GM18505 (cell line): ENCODE data around the gene PITX1.

ENCODE experiments used
- ATAC-seq: cut with Tn5 transposase; IDR thresholded peaks from one replicate; pipeline ENCODE4 v1.9.1; 2021; ENCODE audit not compliant: unreplicated experiment
- POLR2A ChIP-seq: IDR thresholded peaks from 4 replicates; pipeline ENCODE4 v1.6.1; 2011; ENCODE audit warnings: borderline replicate concordance; ENCODE audit not compliant: insufficient read depth, insufficient read length; ENCODE audit errors: extremely low read depth

Gene PITX1

GRCh38 chr5:135034236-135034962, 371 bp upstream of the PITX1 start:
- TF ChIP-seq POLR2A: no peak
- ATAC-seq: no peak

DNA sequence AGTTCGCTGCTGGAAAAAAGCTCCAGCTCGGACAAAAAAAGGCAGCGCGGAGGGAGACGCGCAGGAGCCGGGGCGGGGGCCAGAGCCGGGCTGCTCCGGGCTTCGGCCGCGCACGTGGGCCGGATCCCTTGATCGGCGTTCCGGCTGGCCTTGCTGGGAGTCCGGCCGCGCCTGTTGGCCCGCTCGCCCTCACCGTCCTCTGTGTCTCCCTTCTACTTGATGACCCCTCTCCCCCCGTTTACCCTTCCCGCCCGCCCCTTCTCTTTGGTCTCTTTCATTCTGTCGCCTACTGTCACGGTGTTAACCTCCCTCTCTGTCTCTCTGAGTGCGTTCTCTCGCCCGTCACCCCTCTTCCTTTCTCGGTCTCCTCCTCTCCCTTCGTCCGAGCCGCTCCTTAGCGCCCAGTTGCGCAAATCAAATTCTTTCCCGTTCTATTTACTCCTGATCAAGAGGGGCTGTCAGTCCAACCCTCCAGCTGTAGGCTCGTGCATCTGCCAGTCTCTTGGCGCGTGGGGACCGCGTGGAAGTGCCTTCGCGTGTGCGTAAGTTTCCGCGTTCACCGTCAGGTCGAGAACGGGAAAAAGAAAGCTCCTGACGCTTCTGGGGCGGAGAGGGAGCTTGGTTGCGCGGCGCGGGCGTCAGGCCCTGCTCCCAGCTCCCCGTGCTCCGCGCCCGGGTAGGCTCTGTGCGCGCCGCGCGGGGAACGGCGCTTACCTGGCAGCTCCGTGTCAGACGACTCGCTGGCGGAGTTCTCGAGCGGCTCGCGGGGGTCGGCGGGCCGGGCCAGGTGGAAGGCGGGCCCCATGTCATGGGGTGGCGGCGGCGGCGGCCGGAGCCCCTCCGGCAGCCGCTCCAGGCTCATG, 798 bp downstream of the PITX1 start:
- TF ChIP-seq POLR2A: no peak
- ATAC-seq: no peak

- ATAC-seq: no peak
These were observed 1.4 kb downstream of the PITX1 start for GRCh38 chr5:135032695-135032998.

GRCh38 chr5:135031813-135032694, 2.0 kb downstream of the PITX1 start:
- ATAC-seq: no peak
- TF ChIP-seq POLR2A: no peak

More at GRCh38 chr5:135032695-135032998, 1.4 kb downstream of the PITX1 start:
- no peak for TF ChIP-seq POLR2A

- no peak for TF ChIP-seq POLR2A
- no peak for ATAC-seq
These were observed 2.8 kb downstream of the PITX1 start for GRCh38 chr5:135030956-135031812.

- ATAC-seq: no peak
These were observed 3.7 kb downstream of the PITX1 start for GRCh38 chr5:135030123-135030955.

DNA sequence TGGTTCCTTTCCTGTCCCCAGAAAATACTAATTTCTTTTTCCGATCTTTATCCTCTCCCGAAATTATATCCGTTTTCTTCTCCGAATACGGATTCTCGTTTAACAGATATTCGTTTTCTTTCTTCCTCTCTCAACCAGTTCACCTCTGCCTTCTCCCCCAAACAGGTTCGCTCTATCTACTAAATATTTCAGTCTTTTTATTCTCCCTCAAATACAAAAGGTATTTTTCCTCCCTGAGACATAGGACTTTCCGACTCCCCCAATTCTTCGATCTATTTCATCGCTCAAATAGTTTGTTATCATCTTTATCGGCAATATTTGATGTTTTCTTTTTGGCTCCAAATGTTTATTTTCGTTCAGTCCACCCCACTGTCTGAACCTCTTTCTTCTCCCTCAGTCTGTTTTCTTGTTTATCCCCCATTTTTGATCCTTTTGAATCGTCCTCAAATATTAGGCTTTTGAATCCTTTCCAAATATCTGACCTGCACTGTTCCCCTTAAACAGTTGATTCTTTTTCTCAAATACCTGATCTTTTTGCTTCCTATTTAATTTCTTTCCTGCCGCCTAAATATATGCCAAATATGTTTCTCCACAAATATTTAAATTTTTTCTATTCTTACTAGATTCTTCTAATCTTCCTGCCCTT, 4.4 kb downstream of the PITX1 start:
- ATAC-seq: no peak
- no peak for TF ChIP-seq POLR2A

More at GRCh38 chr5:135030123-135030955, 3.7 kb downstream of the PITX1 start:
- no peak for TF ChIP-seq POLR2A

GRCh38 chr5:135028791-135029476, 5.1 kb downstream of the PITX1 start:
- TF ChIP-seq POLR2A: no peak
- ATAC-seq: no peak

DNA sequence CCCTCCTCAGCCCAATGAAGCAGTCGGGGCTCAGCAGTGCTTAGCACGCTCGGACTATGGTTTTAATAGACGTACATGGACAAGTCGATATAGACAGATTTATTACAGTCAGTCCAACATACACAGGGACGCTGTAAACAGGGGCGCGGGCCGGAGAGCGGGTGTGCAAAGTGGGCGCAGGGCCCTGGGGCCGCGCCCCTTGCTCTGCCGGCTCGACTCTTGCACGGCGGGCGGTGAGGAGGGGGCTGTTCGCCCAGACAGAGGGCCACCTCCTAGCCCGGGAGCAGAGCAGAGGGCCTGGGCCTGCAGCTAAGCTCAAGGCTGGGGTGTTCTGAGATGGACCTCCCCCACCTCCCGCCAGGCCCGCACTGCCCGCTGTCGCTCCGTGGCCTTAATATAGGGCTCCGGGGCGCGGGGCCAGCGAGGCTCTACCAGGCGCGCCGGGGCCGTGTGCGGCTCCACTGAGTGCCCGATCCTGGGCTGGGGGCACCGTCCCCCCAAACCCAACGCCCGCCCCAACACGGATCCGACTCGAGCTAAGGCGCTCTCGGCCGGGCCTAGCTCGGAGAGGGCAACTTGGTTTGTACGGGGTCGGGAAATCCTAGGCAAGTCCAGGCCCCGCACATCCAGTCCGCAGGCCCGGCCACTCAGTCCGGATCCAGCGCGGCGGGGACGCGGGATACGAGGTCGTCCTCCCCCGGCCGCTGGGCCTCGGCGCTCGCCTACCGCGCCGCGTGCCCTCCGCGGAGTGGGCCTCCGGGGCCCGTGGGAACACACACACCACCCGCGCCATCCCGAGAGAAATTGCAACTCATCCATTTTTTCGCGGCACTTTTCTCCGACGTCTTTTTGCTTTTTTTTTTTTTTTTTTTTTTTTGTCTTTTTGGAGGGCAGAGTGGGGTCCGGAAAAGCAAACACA, 6.1 kb downstream of the PITX1 start:
- TF ChIP-seq POLR2A: no peak

GRCh38 chr5:135027266-135027696, 6.7 kb downstream of the PITX1 start:
- TF ChIP-seq POLR2A: no peak
- ATAC-seq: no peak

More for the DNA sequence above, 6.1 kb downstream of the PITX1 start:
- no peak for ATAC-seq
